SU-DHL-6 (cell line): ENCODE results near the gene TOX2.

Source experiments
- H2AFZ ChIP-seq: fragments of 200-600 bp; sonication (generic); 2 replicates; pipeline ENCODE4 v1.6.1; 2014; ENCODE audit warnings: low read depth, mild to moderate bottlenecking, moderate library complexity, mixed read lengths, antibody characterized with exemption, low read length; ENCODE audit not compliant: severe bottlenecking
- H3F3A ChIP-seq: fragments of 200-600 bp; shearing (Covaris generic); 2 replicates; pipeline ENCODE4 v1.6.0; 2016; ENCODE audit warnings: antibody characterized with exemption, mild to moderate bottlenecking; ENCODE audit not compliant: insufficient read depth
- H3K27ac ChIP-seq: fragments of 200-600 bp; sonication (generic); 2 replicates; pipeline ENCODE4 v1.5.1; 2016; ENCODE audit warnings: low read depth, mild to moderate bottlenecking, low read length, moderate library complexity, mixed read lengths
- H3K27me3 ChIP-seq: fragments of 200-600 bp; sonication (generic), shearing (Covaris generic); 2 replicates; pipeline ENCODE4 v1.6.0; 2014; ENCODE audit warnings: mild to moderate bottlenecking, low read length
- H3K36me3 ChIP-seq: fragments of 200-600 bp; sonication (generic); 2 replicates; pipeline ENCODE4 v1.6.1; 2014; ENCODE audit warnings: mild to moderate bottlenecking, low read length, mixed read lengths
- H3K4me2 ChIP-seq: fragments of 300-600, 200-600 bp; shearing (Covaris generic), sonication (generic); 2 replicates; pipeline ENCODE4 v1.6.0; 2014; ENCODE audit warnings: low read length, low read depth, mild to moderate bottlenecking; ENCODE audit not compliant: poor library complexity, severe bottlenecking
- H3K4me3 ChIP-seq: fragments of 200-600 bp; sonication (generic); 2 replicates; pipeline ENCODE4 v1.5.1; 2014; ENCODE audit warnings: antibody characterized with exemption, low read length, mild to moderate bottlenecking, mixed read lengths; ENCODE audit not compliant: insufficient read depth, poor library complexity, severe bottlenecking
- H3K79me2 ChIP-seq: fragments of 200-600 bp; sonication (generic); 2 replicates; pipeline ENCODE4 v1.6.1; 2014; ENCODE audit warnings: mild to moderate bottlenecking, low read length, moderate library complexity; ENCODE audit not compliant: insufficient read depth
- H3K9ac ChIP-seq: fragments of 200-600 bp; sonication (generic); 2 replicates; pipeline ENCODE4 v1.7.0; 2014; ENCODE audit warnings: mild to moderate bottlenecking, low read length
- H3K9me2 ChIP-seq: fragments of 200-600 bp; sonication (generic); replicated peaks from 2 replicates; pipeline ENCODE4 v1.6.1; 2014; ENCODE audit warnings: low read length; ENCODE audit not compliant: insufficient read depth
- H3K9me3 ChIP-seq: fragments of 200-600 bp; sonication (generic); 2 replicates; pipeline ENCODE4 v1.6.1; 2014; ENCODE audit warnings: low read length, mixed read lengths; ENCODE audit not compliant: insufficient read depth
- H4K20me1 ChIP-seq: fragments of 200-600 bp; sonication (generic); 2 replicates; pipeline ENCODE4 v1.6.1; 2014; ENCODE audit warnings: low read depth, mild to moderate bottlenecking, antibody characterized with exemption, low read length, moderate library complexity, mixed read lengths
- EZH2phosphoT487 ChIP-seq: fragments of 200-600 bp; sonication (generic), shearing (Covaris generic); conservative IDR thresholded peaks from 2 replicates; pipeline ENCODE4 v1.6.1; 2018; ENCODE audit warnings: mild to moderate bottlenecking, antibody characterized with exemption, low read length, moderate library complexity, mixed read lengths
- TF ChIP-seq, protein P1 (sequence below): fragments of 200-600 bp; sonication (generic); IDR thresholded peaks from one replicate; pipeline ENCODE4 v1.5.1; 2017; ENCODE audit warnings: antibody characterized with exemption, mild to moderate bottlenecking, low read length, moderate library complexity; ENCODE audit not compliant: insufficient read depth, poor library complexity, severe bottlenecking

TOX2 gene

DNA sequence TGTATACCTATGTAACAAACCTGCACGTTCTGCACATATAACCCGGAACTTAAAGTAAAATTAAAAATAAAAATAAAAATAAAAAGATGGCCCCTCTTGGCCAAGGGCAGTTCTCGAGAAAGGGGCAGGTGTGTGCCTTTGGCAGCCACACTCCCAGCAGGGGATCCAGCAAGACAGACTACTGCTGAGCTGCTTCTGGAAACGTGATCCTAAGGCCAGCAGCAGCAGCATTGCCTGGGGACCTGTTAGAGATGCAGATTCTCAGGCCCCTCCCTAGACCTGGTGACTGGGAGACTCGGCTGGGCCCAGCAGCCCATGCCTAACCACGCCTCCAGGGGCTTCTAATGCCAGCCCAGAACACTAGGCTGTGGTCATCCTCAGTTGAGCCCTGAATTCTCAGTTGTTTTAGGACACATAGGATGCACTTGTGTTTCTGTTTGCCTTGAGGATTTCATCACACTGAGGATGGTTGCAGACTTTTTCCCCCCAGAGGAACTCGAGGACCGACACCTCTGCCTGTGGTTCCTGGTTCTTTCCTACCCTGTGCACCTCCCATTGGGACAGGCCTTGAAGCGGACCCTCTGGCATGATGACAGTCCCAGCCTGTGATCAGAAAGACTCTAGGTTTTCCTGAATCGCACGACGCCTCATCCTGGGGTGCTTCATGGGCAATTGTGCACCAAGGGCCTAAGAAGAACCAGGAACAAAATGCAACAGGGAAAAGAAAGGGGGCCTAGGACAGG lies 105.9 kb downstream of the TOX2 start:
- Histone ChIP-seq H2AFZ (no peak overlapping the region), H3K9me2 (no peaks in the 10 kb centered on the region), H3K9me3 (no peaks in the 10 kb centered on the region), H3K79me2 (no peaks in the 10 kb centered on the region), H3K27me3 (no peaks in the 10 kb centered on the region), H3K27ac (no peak overlapping the region), H3K4me2 (no peak overlapping the region), H3K9ac (no peak overlapping the region), H4K20me1 (no peaks in the 10 kb centered on the region), H3K36me3 (no peaks in the 10 kb centered on the region), H3F3A (no peaks in the 10 kb centered on the region), H3K4me3 (no peak overlapping the region)
- TF ChIP-seq, protein P1, sequence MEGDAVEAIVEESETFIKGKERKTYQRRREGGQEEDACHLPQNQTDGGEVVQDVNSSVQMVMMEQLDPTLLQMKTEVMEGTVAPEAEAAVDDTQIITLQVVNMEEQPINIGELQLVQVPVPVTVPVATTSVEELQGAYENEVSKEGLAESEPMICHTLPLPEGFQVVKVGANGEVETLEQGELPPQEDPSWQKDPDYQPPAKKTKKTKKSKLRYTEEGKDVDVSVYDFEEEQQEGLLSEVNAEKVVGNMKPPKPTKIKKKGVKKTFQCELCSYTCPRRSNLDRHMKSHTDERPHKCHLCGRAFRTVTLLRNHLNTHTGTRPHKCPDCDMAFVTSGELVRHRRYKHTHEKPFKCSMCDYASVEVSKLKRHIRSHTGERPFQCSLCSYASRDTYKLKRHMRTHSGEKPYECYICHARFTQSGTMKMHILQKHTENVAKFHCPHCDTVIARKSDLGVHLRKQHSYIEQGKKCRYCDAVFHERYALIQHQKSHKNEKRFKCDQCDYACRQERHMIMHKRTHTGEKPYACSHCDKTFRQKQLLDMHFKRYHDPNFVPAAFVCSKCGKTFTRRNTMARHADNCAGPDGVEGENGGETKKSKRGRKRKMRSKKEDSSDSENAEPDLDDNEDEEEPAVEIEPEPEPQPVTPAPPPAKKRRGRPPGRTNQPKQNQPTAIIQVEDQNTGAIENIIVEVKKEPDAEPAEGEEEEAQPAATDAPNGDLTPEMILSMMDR: no peak
- TF ChIP-seq EZH2phosphoT487: no peak

DNA sequence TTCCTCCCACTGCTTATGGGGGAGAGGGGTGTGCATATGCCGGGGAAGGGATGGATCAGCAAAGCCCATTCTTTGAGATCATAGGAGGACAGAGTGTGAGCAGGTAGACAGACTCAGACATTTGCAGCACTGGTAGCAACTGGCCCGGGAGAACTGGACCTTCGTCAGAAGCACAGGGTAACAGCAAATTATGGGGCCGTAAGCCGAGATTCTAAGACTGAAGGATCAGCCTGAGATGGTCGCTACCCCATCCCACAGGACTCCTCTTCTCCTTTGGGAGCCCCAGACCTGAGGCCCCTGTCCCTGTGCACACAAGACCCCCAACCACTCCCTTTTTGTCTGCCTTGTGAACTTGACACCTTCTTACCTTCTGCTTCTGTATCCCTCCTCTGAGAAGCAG lies 106.5 kb downstream of the TOX2 start:
- Histone ChIP-seq H2AFZ (no peak overlapping the region), H3K79me2 (no peaks in the 10 kb centered on the region), H3K9ac (no peak overlapping the region), H4K20me1 (no peaks in the 10 kb centered on the region), H3K36me3 (no peaks in the 10 kb centered on the region), H3K4me3 (no peak overlapping the region), H3K4me2 (no peak overlapping the region), H3F3A (no peaks in the 10 kb centered on the region), H3K9me2 (no peaks in the 10 kb centered on the region), H3K9me3 (no peaks in the 10 kb centered on the region), H3K27me3 (no peaks in the 10 kb centered on the region), H3K27ac (no peak overlapping the region)
- no peak for TF ChIP-seq EZH2phosphoT487
- TF ChIP-seq, protein P1: no peak

DNA sequence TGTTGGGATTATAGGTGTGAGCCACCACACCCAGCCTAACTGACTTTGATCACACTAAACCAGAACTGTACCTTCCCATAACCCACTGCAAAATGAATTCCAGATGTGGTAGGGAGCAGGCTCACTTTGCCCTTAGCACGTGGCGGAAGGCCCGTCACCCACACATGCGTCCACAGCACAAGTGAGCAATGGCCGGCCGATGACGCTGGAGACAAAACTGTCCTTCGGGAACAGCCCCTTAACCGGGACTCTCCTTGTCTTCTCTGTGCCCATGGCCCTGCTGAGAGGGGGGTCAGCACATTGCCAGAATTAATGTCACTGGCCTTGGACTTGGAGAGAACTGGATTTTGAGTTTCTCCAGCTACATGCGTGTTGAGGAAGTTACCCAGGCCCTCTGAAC lies 107.2 kb downstream of the TOX2 start:
- Histone ChIP-seq H3K4me2 (no peak overlapping the region), H3K36me3 (no peaks in the 10 kb centered on the region), H3K9me2 (no peaks in the 10 kb centered on the region), H4K20me1 (no peaks in the 10 kb centered on the region), H3K4me3 (no peak overlapping the region), H2AFZ (no peak overlapping the region), H3K9me3 (no peaks in the 10 kb centered on the region), H3K79me2 (no peaks in the 10 kb centered on the region), H3K27me3 (no peaks in the 10 kb centered on the region), H3K27ac (no peak overlapping the region), H3K9ac (no peak overlapping the region), H3F3A (no peaks in the 10 kb centered on the region)
- TF ChIP-seq EZH2phosphoT487: no peak
- TF ChIP-seq, protein P1: no peak
